Stomach (tissue), 4 donors: Measurements from ENCODE around the gene SPECC1.
A peak's percentile ranks its signal among the peaks of the same experiment; 100 is the strongest.

Experiments used
- CTCF ChIP-seq, 7 experiments: fragments of 450-650 bp in 4 of 7; fragments of 200-600 bp in 3 of 7; sonication (generic) in 3 of 7; IDR thresholded peaks; one replicate each; pipeline ENCODE4 v1.5.1; 2016 to 2019; ENCODE audit warnings: antibody characterized with exemption in 7 of 7, control low read depth in 2 of 7, mild to moderate bottlenecking in 1 of 7
- EP300 ChIP-seq: sonication (generic); formaldehyde crosslinking; IDR thresholded peaks from one replicate; pipeline ENCODE4 v1.6.1; 2017; ENCODE audit warnings: antibody characterized with exemption
- POLR2A ChIP-seq, 4 donors: fragments of 450-650 bp; IDR thresholded peaks; one replicate each; pipeline ENCODE4 v1.6.1; 2016; ENCODE audit warnings: antibody characterized with exemption in 4 of 4, control low read depth in 2 of 4, mild to moderate bottlenecking in 1 of 4, moderate library complexity in 1 of 4
- POLR2AphosphoS5 ChIP-seq, 3 donors: sonication (generic); formaldehyde crosslinking; IDR thresholded peaks; one replicate each; pipeline ENCODE4 v1.6.1; 2016; ENCODE audit warnings: antibody characterized with exemption in 3 of 3

GRCh38 chr17:20091174-20092029, 82.2 kb downstream of the SPECC1 start:
- TF ChIP-seq CTCF (IDR thresholded peaks at IDR 0.05), result no peak
- peak in 1 of 3 donors; percentile 33 for TF ChIP-seq POLR2AphosphoS5 (IDR thresholded peaks at IDR 0.05)
- no peak for TF ChIP-seq POLR2A (IDR thresholded peaks at IDR 0.05)
- no peak for TF ChIP-seq EP300
